ENCODE measurements around the gene MUC16.
"Not testable (repeated sequence)": the region's sequence is repeated elsewhere in the genome, so short reads cannot be mapped to it uniquely, and the experiment has no call there.

MUC16 gene

DNA sequence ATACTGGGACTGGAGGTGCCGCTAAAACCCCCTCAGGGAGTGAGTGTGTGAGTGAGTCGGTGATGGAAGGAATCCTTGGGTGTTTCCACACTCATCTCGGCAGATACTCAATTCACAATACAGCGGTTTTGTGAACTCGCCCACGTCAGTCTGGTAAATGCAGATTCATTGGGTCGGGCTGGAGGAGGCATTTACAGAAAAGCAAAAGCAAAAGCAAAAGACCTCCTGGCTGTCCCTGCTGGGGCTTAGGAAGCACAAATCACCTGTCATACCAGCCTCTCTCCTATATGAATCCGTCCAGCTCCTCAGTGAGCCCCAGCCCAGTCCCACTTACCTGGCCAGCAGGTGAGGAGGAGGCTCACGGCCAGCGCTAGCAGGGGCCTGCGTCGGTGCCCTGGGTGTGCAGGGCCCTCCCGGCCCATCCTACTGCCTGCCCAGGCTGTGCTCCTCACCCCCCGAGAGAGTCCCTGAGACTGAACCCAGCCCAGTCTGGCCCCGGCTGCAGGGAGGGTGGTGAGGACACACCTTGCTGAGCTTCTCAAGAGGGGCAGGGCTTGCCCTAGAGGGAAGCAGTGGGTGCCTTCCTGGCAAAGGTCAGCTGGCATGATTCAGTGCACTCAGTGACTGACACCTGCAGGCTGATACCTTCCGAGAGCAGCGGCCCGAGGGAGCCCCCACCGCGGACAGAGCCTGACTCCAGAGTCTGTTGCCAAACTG is at the start of gene MUC16:
TSS of gene MUC16 (minus strand) at position 475 of the 717 bp plus-strand sequence.
- TF ChIP-seq, protein P1, sequence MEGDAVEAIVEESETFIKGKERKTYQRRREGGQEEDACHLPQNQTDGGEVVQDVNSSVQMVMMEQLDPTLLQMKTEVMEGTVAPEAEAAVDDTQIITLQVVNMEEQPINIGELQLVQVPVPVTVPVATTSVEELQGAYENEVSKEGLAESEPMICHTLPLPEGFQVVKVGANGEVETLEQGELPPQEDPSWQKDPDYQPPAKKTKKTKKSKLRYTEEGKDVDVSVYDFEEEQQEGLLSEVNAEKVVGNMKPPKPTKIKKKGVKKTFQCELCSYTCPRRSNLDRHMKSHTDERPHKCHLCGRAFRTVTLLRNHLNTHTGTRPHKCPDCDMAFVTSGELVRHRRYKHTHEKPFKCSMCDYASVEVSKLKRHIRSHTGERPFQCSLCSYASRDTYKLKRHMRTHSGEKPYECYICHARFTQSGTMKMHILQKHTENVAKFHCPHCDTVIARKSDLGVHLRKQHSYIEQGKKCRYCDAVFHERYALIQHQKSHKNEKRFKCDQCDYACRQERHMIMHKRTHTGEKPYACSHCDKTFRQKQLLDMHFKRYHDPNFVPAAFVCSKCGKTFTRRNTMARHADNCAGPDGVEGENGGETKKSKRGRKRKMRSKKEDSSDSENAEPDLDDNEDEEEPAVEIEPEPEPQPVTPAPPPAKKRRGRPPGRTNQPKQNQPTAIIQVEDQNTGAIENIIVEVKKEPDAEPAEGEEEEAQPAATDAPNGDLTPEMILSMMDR (IDR thresholded peaks at IDR 0.05; ENCODE audit: insufficient read depth, low read depth, low read length, missing control alignments): no peak
- peak within 1 kb of the TSS; percentile 28 for H3K4me3 ChIP-seq (ENCODE audit: low read depth, low read length)
- peak; percentile 34 for DNase-seq (ENCODE audit: low read depth)

DNA sequence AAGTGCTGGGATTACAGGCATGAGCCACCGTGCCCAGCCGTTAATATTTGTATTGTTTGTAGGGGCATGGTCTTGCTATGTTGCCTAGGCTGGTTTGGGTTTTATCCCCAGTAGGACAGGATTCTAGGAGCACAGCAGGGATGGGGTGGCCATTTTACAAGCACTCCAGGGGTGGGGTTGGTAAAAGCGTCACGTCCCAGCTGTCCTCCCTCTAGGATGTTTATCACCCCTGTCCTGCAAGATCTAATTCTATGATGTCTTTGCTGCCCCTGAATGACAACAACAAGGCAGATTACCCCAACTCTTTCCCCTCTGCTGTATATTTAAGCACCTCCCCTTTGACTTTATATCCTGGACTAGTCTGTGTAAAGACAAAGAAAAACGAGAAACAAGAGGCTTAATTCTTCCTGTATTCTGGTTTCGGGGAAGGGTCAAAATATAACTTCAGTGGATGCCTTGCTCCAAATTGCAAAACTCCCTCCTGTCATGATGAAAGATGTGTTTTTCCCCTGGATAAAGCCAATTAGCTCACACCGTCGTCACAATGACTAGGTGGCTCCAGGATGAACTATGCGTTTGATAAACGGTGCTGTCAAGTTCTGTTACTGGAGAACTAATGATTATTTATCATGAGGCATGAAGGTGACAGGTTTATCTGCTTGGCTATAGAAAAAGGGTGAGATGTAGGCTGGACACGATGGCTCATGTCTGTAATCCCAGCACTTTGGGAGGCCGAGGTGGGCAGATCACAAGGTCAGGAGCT is 48.9 kb upstream of the MUC16 start:
- H3K4me3 ChIP-seq (ENCODE audit: low read depth, low read length): no peak overlapping the region
- TF ChIP-seq, protein P1 (IDR thresholded peaks at IDR 0.05; ENCODE audit: insufficient read depth, low read depth, low read length, missing control alignments): no peak
- DNase-seq (ENCODE audit: low read depth): no peak

DNA sequence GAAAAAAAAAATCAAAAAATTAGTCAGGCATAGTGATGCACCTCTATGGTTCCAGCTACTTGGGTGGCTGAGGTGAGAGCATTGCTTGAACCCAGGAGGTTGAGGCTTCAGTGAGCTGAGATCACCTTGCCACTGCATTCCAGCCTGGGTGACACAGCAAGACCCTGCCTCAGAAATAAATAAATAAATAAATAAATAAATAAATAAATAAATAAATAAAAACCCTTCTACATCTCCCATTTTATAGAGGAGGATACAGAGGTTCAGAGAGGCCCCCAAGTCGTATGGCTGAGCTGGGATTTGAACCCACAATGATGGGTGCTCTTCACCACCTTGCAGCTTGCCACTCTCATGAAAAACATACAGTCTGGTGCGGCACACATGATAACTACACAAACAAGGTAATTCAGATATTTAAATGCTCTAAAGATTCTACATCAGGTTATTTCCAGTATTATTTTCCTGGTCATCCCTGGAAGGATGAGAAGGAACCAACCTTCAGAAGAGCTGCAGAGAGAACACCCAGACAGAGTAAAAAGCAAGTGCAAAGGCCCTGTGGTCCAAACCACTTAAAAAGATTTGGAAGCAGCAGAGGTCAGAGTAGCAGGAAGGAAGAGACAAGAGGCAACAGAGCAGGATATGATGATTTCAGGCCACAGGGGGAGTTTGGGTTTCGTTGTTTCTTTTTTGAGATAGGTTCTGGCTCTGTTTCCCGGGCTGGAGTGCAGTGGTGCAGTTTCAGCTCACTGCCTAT is 47.5 kb upstream of the MUC16 start:
- DNase-seq (ENCODE audit: low read depth): no peak
- no peak overlapping the region for H3K4me3 ChIP-seq (ENCODE audit: low read depth, low read length)
- TF ChIP-seq, protein P1 (IDR thresholded peaks at IDR 0.05; ENCODE audit: insufficient read depth, low read depth, low read length, missing control alignments): no peak

DNA sequence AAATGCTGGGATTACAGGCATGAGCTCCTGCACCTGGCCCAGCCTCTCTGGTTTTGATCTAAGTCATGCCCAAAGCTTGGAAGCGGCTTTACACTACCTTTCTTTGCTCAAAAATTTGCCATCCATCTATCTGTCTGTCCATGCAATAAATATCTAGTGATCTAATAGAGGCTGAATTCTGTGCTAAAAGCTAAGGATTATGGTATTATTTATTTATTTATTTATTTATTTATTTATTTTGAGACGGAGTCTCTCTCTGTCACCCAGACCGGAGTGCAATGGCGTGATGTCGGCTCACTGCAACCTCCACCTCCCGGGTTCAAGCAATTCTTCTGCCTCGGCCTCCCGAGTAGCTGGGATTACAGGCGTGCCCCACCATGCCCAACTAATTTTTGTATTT is 45.9 kb upstream of the MUC16 start:
- DNase-seq (ENCODE audit: low read depth); H3K4me3 ChIP-seq (ENCODE audit: low read depth, low read length): not testable (repeated sequence)

DNA sequence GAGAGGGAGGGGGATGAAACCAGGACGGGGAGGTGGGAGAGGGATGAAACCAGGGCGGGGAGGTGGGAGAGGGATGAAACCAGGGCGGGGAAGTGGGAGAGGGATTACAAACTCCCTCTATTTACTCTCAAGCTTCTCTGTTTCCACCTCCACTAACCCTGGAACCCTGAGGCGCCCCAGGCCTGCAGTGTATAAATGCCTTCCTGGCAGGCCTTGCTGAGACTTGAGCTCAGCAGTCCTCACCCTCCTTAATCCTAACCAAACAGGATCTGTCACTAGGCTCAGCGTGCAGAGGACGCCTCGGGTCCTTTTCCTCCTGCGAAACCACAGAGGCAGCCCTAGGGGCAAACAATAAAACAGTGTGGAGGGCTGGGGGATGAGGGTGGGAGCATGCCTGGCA is 44.6 kb upstream of the MUC16 start:
- DNase-seq (ENCODE audit: low read depth): no peak
- TF ChIP-seq, protein P1 (IDR thresholded peaks at IDR 0.05; ENCODE audit: insufficient read depth, low read depth, low read length, missing control alignments): no peak
- no peak overlapping the region for H3K4me3 ChIP-seq (ENCODE audit: low read depth, low read length)

DNA sequence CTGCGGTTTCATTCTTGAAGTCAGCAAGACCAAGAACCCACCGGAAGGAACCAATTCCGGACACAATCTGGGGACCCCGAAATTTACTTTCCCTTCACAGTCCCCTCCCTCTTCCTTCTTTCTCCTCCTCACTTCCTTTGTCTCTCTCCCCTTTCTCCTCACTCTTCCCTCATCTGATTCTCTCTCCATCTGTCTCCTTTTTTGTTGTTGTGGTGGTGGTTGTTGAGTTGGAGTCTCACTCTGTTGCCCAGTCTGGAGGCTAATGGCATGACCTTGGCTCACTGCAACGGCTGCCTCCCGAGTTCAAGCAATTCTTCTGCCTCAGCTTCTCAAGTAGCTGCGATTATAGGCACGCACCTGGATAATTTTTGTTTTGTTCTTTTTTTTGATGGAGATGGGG is 44.0 kb upstream of the MUC16 start:
- H3K4me3 ChIP-seq (ENCODE audit: low read depth, low read length): no peak overlapping the region
- TF ChIP-seq, protein P1 (IDR thresholded peaks at IDR 0.05; ENCODE audit: insufficient read depth, low read depth, low read length, missing control alignments): no peak
- no peak for DNase-seq (ENCODE audit: low read depth)

DNA sequence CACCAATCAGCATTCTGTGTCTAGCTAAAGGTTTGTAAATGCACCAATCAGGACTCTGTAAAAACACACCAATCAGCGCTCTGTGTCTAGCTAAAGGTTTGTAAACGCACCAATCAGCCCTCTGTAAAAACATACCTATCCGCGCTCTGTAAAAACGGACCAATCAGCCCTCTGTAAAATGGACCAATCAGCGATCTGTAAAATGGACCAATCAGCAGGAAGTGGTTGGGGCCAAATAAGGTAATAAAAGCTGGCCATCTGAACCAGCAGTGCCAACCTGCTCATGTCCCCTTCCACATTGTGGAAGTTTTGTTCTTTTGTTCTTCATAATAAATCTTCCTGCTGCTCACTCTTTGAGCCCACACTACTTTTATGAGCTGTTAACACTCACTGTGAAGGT is 43.5 kb upstream of the MUC16 start:
- not testable (repeated sequence) for H3K4me3 ChIP-seq (ENCODE audit: low read depth, low read length); DNase-seq (ENCODE audit: low read depth)
